Bronchial epithelial cell (primary cell): ENCODE data around the gene ZNF239. TPM values are rescaled to one million over a fixed set of nuclear protein-coding genes. Genes with fewer than 3 reads are reported as not detected.
"Not testable (repeated sequence)": the region's sequence is repeated elsewhere in the genome, so short reads cannot be mapped to it uniquely, and the experiment has no call there.

ENCODE experiments used
- DNase-seq: peaks from one replicate; pipeline ENCODE4 v3.0.0-alpha.2; 2010; ENCODE audit warnings: low read depth
- FAIRE-seq: peaks from 2 replicates; lab custom pipeline; 2011; peaks lifted over from hg19 to GRCh38; lab: Jason Lieb, UNC
- H3K27me3 ChIP-seq: 2 replicates; pipeline ENCODE4 v1.5.1; 2011; ENCODE audit warnings: low read length; ENCODE audit not compliant: control insufficient read depth, insufficient read depth
- H3K36me3 ChIP-seq: 2 replicates; pipeline ENCODE4 v1.5.1; 2011; ENCODE audit warnings: low read length; ENCODE audit not compliant: control insufficient read depth, insufficient read depth
- H3K4me3 ChIP-seq: 2 replicates; pipeline ENCODE4 v1.5.1; 2011; ENCODE audit warnings: mild to moderate bottlenecking, low read depth, low read length, control low read depth
- total RNA-seq: library from RNA; depleted of rRNA; stranded (reverse); fragments of >200 nt; gene quantifications from 2 replicates; pipeline ENCODE4 v1.2.1, GENCODE V29; 2014
- TF ChIP-seq, protein P1 (sequence below): IDR thresholded peaks from 2 replicates; pipeline ENCODE4 v1.5.1; 2011; ENCODE audit warnings: mild to moderate bottlenecking, moderate library complexity, low read length, control low read depth, inconsistent platforms; ENCODE audit not compliant: insufficient read depth, severe bottlenecking

ZNF239 gene
- total RNA-seq, 1 donor from 2014 or later, result 2.6 TPM

DNA sequence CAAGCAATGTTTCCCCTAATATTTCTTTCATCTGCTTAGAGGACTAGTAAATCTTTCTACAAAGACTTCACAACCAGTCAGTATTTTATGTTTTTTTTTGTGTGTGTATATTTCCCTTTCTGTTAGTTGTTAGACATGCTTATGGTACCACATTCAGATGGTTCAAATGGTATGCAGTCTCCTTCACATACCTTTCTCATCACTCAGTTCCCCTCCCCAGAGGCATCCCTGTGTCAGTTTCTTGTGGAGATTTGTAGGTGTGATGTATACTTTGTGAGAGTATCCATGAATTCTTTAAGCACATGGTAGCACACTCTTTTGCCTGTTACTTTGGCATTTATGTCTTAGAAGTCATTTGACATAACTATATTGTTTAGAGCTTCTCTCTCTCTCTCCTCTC is 36.2 kb upstream of the ZNF239 start:
- FAIRE-seq, result no peak

GRCh38 chr10:43607199-43607573 is 32.8 kb upstream of the ZNF239 start:
- Histone ChIP-seq H3K27me3 (no peaks in the 10 kb centered on the region), H3K36me3 (peaks cover 2% of the 10 kb centered on the region), H3K4me3 (peak overlapping the region; percentile 88)
- no peak for FAIRE-seq
- TF ChIP-seq, protein P1, sequence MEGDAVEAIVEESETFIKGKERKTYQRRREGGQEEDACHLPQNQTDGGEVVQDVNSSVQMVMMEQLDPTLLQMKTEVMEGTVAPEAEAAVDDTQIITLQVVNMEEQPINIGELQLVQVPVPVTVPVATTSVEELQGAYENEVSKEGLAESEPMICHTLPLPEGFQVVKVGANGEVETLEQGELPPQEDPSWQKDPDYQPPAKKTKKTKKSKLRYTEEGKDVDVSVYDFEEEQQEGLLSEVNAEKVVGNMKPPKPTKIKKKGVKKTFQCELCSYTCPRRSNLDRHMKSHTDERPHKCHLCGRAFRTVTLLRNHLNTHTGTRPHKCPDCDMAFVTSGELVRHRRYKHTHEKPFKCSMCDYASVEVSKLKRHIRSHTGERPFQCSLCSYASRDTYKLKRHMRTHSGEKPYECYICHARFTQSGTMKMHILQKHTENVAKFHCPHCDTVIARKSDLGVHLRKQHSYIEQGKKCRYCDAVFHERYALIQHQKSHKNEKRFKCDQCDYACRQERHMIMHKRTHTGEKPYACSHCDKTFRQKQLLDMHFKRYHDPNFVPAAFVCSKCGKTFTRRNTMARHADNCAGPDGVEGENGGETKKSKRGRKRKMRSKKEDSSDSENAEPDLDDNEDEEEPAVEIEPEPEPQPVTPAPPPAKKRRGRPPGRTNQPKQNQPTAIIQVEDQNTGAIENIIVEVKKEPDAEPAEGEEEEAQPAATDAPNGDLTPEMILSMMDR, result no peak
- no peak for DNase-seq

More for the DNA sequence above, 36.2 kb upstream of the ZNF239 start:
- Histone ChIP-seq H3K36me3 (peaks cover 4% of the 10 kb centered on the region), H3K27me3 (no peaks in the 10 kb centered on the region), H3K4me3 (no peak overlapping the region)
- TF ChIP-seq, protein P1, result no peak
- peak; percentile 32 for DNase-seq

GRCh38 chr10:43606323-43607198 is 32.1 kb upstream of the ZNF239 start, which contains the start of gene ZNF485:
Gene ZNF485 (plus strand): TSS chr10:43606438. CDS start chr10:43607051, 613 bp downstream.
- H3K27me3 ChIP-seq, result no peaks in the 10 kb centered on the region
- H3K4me3 ChIP-seq, result peak within 1 kb of the TSS; percentile 88
- no peak for FAIRE-seq
- peak; percentile 18 for DNase-seq
- TF ChIP-seq, protein P1, result no peak
- peaks cover 2% of the 10 kb centered on the region for H3K36me3 ChIP-seq

DNA sequence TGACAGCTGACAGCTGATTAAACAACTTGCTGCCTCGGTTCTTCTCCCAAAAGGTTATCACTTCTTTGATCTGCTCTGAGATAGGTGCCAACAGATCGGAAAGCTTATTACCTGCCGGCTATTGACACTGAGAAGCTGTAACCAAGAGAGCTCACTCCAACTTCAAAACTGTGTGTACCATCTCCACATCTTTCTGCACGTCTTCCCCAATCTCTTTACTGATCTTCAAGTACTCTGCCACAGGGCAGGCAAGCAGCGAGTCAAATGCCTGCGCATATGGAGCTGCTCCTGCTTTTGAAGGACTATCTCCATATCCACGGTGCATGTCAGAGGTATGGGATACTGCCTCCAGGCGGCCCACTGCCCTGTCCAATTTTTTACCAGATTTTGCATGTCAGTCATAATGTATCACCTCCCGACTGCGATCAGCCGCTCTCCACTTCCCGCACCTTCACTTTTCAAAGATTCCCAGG is 31.5 kb upstream of the ZNF239 start:
- DNase-seq, result no peak
- TF ChIP-seq, protein P1, result no peak
- no peaks in the 10 kb centered on the region for H3K27me3 ChIP-seq
- FAIRE-seq, result peak; percentile 18
- peak overlapping the region; percentile 88 for H3K4me3 ChIP-seq
- H3K36me3 ChIP-seq, result peaks cover 2% of the 10 kb centered on the region

DNA sequence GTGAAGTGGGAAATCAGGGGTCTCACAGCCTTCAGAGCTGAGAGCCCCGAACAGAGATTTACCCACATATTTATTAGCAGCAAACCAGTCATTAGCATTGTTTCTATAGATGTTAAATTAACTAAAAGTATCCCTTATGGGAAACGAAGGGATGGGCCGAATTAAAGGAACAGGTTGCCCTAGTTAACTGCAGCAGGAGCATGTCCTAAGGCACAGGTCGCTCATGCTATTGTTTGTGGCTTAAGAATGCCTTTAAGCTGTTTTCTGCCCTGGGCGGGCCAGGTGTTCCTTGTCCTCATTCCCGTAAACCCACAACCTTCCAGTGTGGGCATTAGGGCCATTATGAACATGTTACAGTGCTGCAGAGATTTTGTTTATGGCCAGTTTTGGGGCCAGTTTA is 27.2 kb upstream of the ZNF239 start:
- FAIRE-seq, H3K4me3 ChIP-seq, DNase-seq, H3K36me3 ChIP-seq, H3K27me3 ChIP-seq: not testable (repeated sequence)

DNA sequence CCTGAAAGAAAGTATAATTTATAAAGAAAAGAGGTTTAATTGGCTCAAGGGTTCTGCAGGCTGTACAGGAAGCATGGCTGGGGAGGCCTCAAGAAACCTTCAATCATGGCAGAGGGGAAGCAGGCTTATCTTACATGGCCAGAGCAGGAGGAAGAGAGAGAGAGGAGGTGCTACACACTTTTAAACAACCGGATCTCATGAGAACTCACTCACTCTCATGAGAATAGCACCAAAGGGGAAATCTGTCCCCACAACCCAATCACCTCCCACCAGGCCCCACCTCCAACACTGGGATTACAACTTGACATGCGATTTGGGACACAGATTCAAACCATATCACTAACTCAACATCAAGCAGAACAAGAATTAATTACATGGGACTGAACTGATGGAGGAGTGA is 24.9 kb upstream of the ZNF239 start:
- DNase-seq (no peak), FAIRE-seq (no peak)
- Histone ChIP-seq H3K4me3 (no peak overlapping the region), H3K27me3 (no peaks in the 10 kb centered on the region), H3K36me3 (no peaks in the 10 kb centered on the region)
- TF ChIP-seq, protein P1, result no peak
